MCF 10A (cell line): Measurements from ENCODE around the gene RNF213. TPM values are rescaled to one million over a fixed set of nuclear protein-coding genes. Genes with fewer than 3 reads are reported as not detected.

ENCODE experiments used
- BruUV-seq: library from RNA; stranded (reverse); fragments of 400-500 nt; replicated peaks from 2 replicates; lab custom pipeline; 2021; lab: Mats Ljungman, UMichigan
- CTCF ChIA-PET: fragments of 300-600 bp; sonication (Branson Sonifier 250); formaldehyde crosslinking; extraction: SDS; loops from one replicate; lab custom pipeline; 2021; ENCODE audit warnings: antibody characterized with exemption, inconsistent platforms; lab: Yijun Ruan, JAX
- POLR2A ChIA-PET: fragments of 300-600, 350-650 bp; sonication (Branson Sonifier 250); formaldehyde crosslinking; extraction: SDS; loops from one replicate; lab custom pipeline; 2020; ENCODE audit warnings: antibody characterized with exemption, inconsistent platforms; lab: Yijun Ruan, JAX
- DNase-seq: peaks from one replicate; pipeline ENCODE4 v3.0.0-alpha.2; 2018; ENCODE audit not compliant: unreplicated experiment
- H3K27ac Mint-ChIP-seq: one replicate; pipeline ENCODE4 v1.8.0; 2022; ENCODE audit warnings: mild to moderate bottlenecking, low read depth, mixed read lengths; ENCODE audit not compliant: unreplicated experiment
- H3K27me3 Mint-ChIP-seq: one replicate; pipeline ENCODE4 v1.8.0; 2022; ENCODE audit warnings: mixed read lengths; ENCODE audit not compliant: insufficient read depth, unreplicated experiment
- H3K36me3 Mint-ChIP-seq: one replicate; pipeline ENCODE4 v1.8.0; 2022; ENCODE audit warnings: mild to moderate bottlenecking, moderate library complexity, mixed read lengths; ENCODE audit not compliant: insufficient read depth, unreplicated experiment
- H3K4me1 Mint-ChIP-seq: one replicate; pipeline ENCODE4 v1.8.0; 2022; ENCODE audit warnings: mixed read lengths; ENCODE audit not compliant: insufficient read depth, unreplicated experiment
- H3K4me3 Mint-ChIP-seq: one replicate; pipeline ENCODE4 v1.8.0; 2022; ENCODE audit warnings: mild to moderate bottlenecking, moderate library complexity, mixed read lengths; ENCODE audit not compliant: unreplicated experiment
- H3K9me3 Mint-ChIP-seq: one replicate; pipeline ENCODE4 v1.8.0; 2022; ENCODE audit warnings: mixed read lengths; ENCODE audit not compliant: unreplicated experiment
- CTCF ChIP-seq: fragments of 200-600 bp; IDR thresholded peaks from one replicate; pipeline ENCODE4 v1.8.0; 2022; ENCODE audit warnings: antibody characterized with exemption, mild to moderate bottlenecking; ENCODE audit not compliant: unreplicated experiment
- intact Hi-C: fragments of 100-400 bp; cut with micrococcal nuclease; formaldehyde crosslinking; loops from 2 replicates; pipeline ENCODE4 v1.14.1; 2022
- total RNA-seq: library from RNA; stranded (reverse); gene quantifications from 2 replicates; pipeline ENCODE4 v1.2.3, GENCODE V29; 2022

The RNF213 gene
- total RNA-seq, 1 experiment from 2014 or later = 50.5 TPM

- H3K4me1 Mint-ChIP-seq = no peaks in the 10 kb centered on the region
- ChIA-PET CTCF (interaction anchor here (0.7 to 2.0 kb wide), 2 partner anchors 12 to 461 kb away, joined by 3 to 5 read pairs; no protein-coding TSS in a partner anchor), POLR2A (interaction anchor here (0.8 to 1.0 kb wide), 2 partner anchors 153 to 531 kb away, joined by 3 read pairs; no protein-coding TSS in a partner anchor)
- DNase-seq = no peak
- H3K4me3 Mint-ChIP-seq = no peak overlapping the region
- no peak overlapping the region for H3K27ac Mint-ChIP-seq
- H3K9me3 Mint-ChIP-seq = no peaks in the 10 kb centered on the region
- intact Hi-C loops = no loop called here
- H3K27me3 Mint-ChIP-seq = no peaks in the 10 kb centered on the region
- no peaks in the 10 kb centered on the region for H3K36me3 Mint-ChIP-seq
- BruUV-seq = no TSS peak
- no peak for TF ChIP-seq CTCF
Observed at GRCh38 chr17:80438806-80439205, 178.2 kb downstream of the RNF213 start.

- intact Hi-C loops = no loop called here
Observed at GRCh38 chr17:80439499-80439898, 178.8 kb downstream of the RNF213 start.

DNA sequence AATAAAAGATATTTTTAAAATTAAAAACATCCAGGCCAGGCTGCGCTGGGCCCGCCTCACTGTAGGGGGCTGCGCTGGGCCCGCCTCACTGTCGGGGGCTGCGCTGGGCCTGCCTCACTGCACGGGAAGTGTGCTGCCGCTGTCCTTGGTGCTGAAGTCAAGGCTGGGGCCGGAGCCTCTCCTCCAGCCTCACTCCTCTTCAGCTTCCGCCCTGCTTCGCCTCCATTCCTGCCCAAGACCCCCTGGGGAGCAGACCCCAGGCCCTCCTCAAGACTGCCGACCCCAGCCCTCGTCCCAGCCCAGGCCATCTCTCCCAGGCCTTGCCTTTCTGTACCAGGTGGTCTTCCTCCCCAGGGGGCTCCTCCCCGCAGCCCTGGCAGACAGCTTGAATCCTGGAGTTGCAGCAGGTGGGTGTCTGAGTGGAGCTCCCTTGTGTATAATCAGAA is 180.5 kb downstream of the RNF213 start:
- no peaks in the 10 kb centered on the region for H3K36me3 Mint-ChIP-seq
- BruUV-seq = no TSS peak
- H3K4me1 Mint-ChIP-seq = no peaks in the 10 kb centered on the region
- no peaks in the 10 kb centered on the region for H3K27me3 Mint-ChIP-seq
- intact Hi-C loops = no loop called here
- peak; percentile 47 for DNase-seq
- POLR2A ChIA-PET = no interaction called here
- no peak overlapping the region for H3K27ac Mint-ChIP-seq
- no peak overlapping the region for H3K4me3 Mint-ChIP-seq
- TF ChIP-seq CTCF = no peak
- CTCF ChIA-PET = interaction anchor here (0.8 kb wide), 1 partner anchor 134 kb away, joined by 4 read pairs; no protein-coding TSS in a partner anchor
- H3K9me3 Mint-ChIP-seq = no peaks in the 10 kb centered on the region

More at GRCh38 chr17:80439499-80439898, 178.8 kb downstream of the RNF213 start:
- Mint-ChIP-seq H3K27me3 (no peaks in the 10 kb centered on the region), H3K4me1 (no peaks in the 10 kb centered on the region), H3K36me3 (no peaks in the 10 kb centered on the region), H3K9me3 (no peaks in the 10 kb centered on the region), H3K4me3 (no peak overlapping the region), H3K27ac (no peak overlapping the region)
- no peak for DNase-seq
- ChIA-PET POLR2A (interaction anchor here (1.0 kb wide), 1 partner anchor 531 kb away, joined by 3 read pairs; no protein-coding TSS in a partner anchor), CTCF (interaction anchor here (2.0 kb wide), 1 partner anchor 12 kb away, joined by 5 read pairs; no protein-coding TSS in a partner anchor)
- TF ChIP-seq CTCF = no peak
- BruUV-seq = no TSS peak

DNA sequence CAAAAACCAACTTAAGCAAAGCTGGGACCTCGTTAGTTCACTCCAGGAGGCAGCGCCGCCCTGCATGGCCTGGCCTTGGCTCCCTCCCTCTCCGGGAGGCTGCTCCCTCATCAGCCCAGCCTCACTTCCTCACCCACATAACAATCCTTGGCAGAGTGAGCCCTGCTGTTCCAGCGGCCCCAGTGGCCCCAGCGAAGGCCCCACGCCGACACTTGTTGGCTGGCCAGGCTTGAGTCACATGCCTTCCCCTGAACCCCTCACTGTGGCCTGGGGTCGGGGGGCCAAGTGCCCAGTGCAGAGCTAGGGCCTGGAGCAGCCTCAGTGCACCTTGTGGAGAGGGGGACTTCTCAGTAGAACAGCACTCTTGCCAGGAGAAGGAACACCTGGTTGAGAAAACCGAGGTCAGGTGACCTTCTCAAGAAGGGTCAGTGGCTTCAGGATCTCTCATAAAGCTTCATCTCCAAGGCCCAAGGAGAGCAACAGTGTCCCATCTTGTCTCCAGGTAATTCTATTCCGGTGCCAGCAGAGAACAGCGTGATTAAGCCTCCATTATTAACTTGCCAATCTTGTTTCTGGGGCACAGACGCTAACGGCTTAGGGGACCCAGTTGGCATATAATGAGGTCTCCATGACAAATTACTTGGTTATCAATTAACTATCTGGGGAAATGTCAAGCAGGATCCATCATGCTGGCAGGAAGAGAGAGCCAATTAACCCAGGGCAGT is 181.1 kb downstream of the RNF213 start:
- no peak for TF ChIP-seq CTCF
- Mint-ChIP-seq H3K36me3 (no peaks in the 10 kb centered on the region), H3K4me3 (no peak overlapping the region), H3K4me1 (no peaks in the 10 kb centered on the region), H3K27me3 (no peaks in the 10 kb centered on the region), H3K9me3 (no peaks in the 10 kb centered on the region), H3K27ac (no peak overlapping the region)
- DNase-seq = no peak
- ChIA-PET POLR2A (no interaction called here), CTCF (interaction anchor here (0.7 to 0.8 kb wide), 2 partner anchors 15 to 133 kb away, joined by 3 to 4 read pairs; no protein-coding TSS in a partner anchor)
- no TSS peak for BruUV-seq
- intact Hi-C loops = no loop called here
